HEK293 (cell line): ENCODE results near the gene HEBP2.

Experiments
- GLI2 ChIP-seq: fragments of 450-650 bp; formaldehyde crosslinking; IDR thresholded peaks from 2 replicates; pipeline ENCODE4; 2017; ENCODE audit warnings: missing biosample characterization, missing genetic modification characterization, low read depth, borderline replicate concordance
- GLIS1 ChIP-seq: fragments of 450-650 bp; formaldehyde crosslinking; IDR thresholded peaks from 2 replicates; pipeline ENCODE4 v1.5.1; 2016; ENCODE audit warnings: missing biosample characterization, missing genetic modification characterization
- ZEB2 ChIP-seq: fragments of 450-650 bp; formaldehyde crosslinking; IDR thresholded peaks from 2 replicates; pipeline ENCODE4 v1.5.1; 2016; ENCODE audit warnings: missing biosample characterization, missing genetic modification characterization
- ZNF138 ChIP-seq: fragments of 450-650 bp; formaldehyde crosslinking; IDR thresholded peaks from 2 replicates; pipeline ENCODE4 v1.5.1; 2016; ENCODE audit warnings: missing biosample characterization, missing genetic modification characterization, borderline replicate concordance
- ZNF169 ChIP-seq: fragments of 450-650 bp; formaldehyde crosslinking; IDR thresholded peaks from 2 replicates; pipeline ENCODE4 v1.5.1; 2016; ENCODE audit warnings: missing biosample characterization, missing genetic modification characterization
- ZNF19 ChIP-seq: fragments of 450-650 bp; formaldehyde crosslinking; IDR thresholded peaks from 2 replicates; pipeline ENCODE4; 2016; ENCODE audit warnings: missing biosample characterization, missing genetic modification characterization, low read depth
- ZNF2 ChIP-seq: fragments of 450-650 bp; formaldehyde crosslinking; IDR thresholded peaks from 2 replicates; pipeline ENCODE4 v1.5.1; 2016; ENCODE audit warnings: missing biosample characterization, missing genetic modification characterization
- ZNF223 ChIP-seq: fragments of 450-650 bp; formaldehyde crosslinking; IDR thresholded peaks from 2 replicates; pipeline ENCODE4 v1.5.1; 2016; ENCODE audit warnings: missing biosample characterization, missing genetic modification characterization
- ZNF26 ChIP-seq: fragments of 450-650 bp; formaldehyde crosslinking; IDR thresholded peaks from 2 replicates; pipeline ENCODE4 v1.5.1; 2016; ENCODE audit warnings: missing biosample characterization, missing genetic modification characterization
- ZNF292 ChIP-seq: fragments of 450-650 bp; formaldehyde crosslinking; IDR thresholded peaks from 2 replicates; pipeline ENCODE4 v1.5.1; 2016; ENCODE audit warnings: low read depth, missing biosample characterization, missing genetic modification characterization, borderline replicate concordance
- ZNF354C ChIP-seq: fragments of 450-650 bp; formaldehyde crosslinking; IDR thresholded peaks from 2 replicates; pipeline ENCODE4 v1.5.1; 2016; ENCODE audit warnings: missing biosample characterization, missing genetic modification characterization, low read depth, borderline replicate concordance
- ZNF426 ChIP-seq: fragments of 450-650 bp; formaldehyde crosslinking; IDR thresholded peaks from 2 replicates; pipeline ENCODE4 v1.5.1; 2017; ENCODE audit warnings: missing biosample characterization, missing genetic modification characterization, mild to moderate bottlenecking, inconsistent platforms, moderate library complexity
- ZNF510 ChIP-seq: fragments of 450-650 bp; formaldehyde crosslinking; IDR thresholded peaks from 2 replicates; pipeline ENCODE4 v1.5.1; 2018; ENCODE audit warnings: mild to moderate bottlenecking, missing genetic modification characterization, missing biosample characterization; ENCODE audit not compliant: insufficient replicate concordance
- ZNF514 ChIP-seq: fragments of 450-650 bp; formaldehyde crosslinking; IDR thresholded peaks from 2 replicates; pipeline ENCODE4 v1.5.1; 2016; ENCODE audit warnings: missing biosample characterization, missing genetic modification characterization
- ZNF518A ChIP-seq: fragments of 450-650 bp; formaldehyde crosslinking; conservative IDR thresholded peaks from 2 replicates; pipeline ENCODE4 v1.5.1; 2016; ENCODE audit warnings: low read depth, missing biosample characterization, missing genetic modification characterization
- ZNF529 ChIP-seq: fragments of 450-650 bp; formaldehyde crosslinking; IDR thresholded peaks from 2 replicates; pipeline ENCODE4 v1.5.1; 2017; ENCODE audit warnings: missing genetic modification characterization, missing biosample characterization; ENCODE audit not compliant: insufficient replicate concordance
- ZNF530 ChIP-seq: fragments of 450-650 bp; formaldehyde crosslinking; IDR thresholded peaks from 2 replicates; pipeline ENCODE4 v1.5.1; 2016; ENCODE audit warnings: low read depth, missing biosample characterization, missing genetic modification characterization
- ZNF555 ChIP-seq: fragments of 450-650 bp; formaldehyde crosslinking; conservative IDR thresholded peaks from 2 replicates; pipeline ENCODE4 v1.5.1; 2017; ENCODE audit warnings: missing biosample characterization, mild to moderate bottlenecking, missing genetic modification characterization, inconsistent platforms
- ZNF624 ChIP-seq: fragments of 450-650 bp; formaldehyde crosslinking; IDR thresholded peaks from 2 replicates; pipeline ENCODE4 v1.5.1; 2017; ENCODE audit warnings: missing biosample characterization, missing genetic modification characterization
- ZNF629 ChIP-seq: fragments of 450-650 bp; formaldehyde crosslinking; IDR thresholded peaks from 2 replicates; pipeline ENCODE4 v1.5.1; 2017; ENCODE audit warnings: missing biosample characterization, missing genetic modification characterization
- ZNF658 ChIP-seq: fragments of 450-650 bp; formaldehyde crosslinking; IDR thresholded peaks from 2 replicates; pipeline ENCODE4; 2016; ENCODE audit warnings: missing biosample characterization, missing genetic modification characterization
- ZNF785 ChIP-seq: fragments of 450-650 bp; formaldehyde crosslinking; IDR thresholded peaks from 2 replicates; pipeline ENCODE4 v1.5.1; 2016; ENCODE audit warnings: missing biosample characterization, missing genetic modification characterization
- ZNF791 ChIP-seq: fragments of 450-650 bp; formaldehyde crosslinking; IDR thresholded peaks from 2 replicates; pipeline ENCODE4 v1.5.1; 2016; ENCODE audit warnings: missing biosample characterization, missing genetic modification characterization
- ZSCAN23 ChIP-seq: fragments of 450-650 bp; formaldehyde crosslinking; IDR thresholded peaks from 2 replicates; pipeline ENCODE4 v1.5.1; 2016; ENCODE audit warnings: missing biosample characterization, missing genetic modification characterization
- ZXDB ChIP-seq: fragments of 450-650 bp; formaldehyde crosslinking; IDR thresholded peaks from 2 replicates; pipeline ENCODE4 v1.5.1; 2016; ENCODE audit warnings: missing biosample characterization, missing genetic modification characterization
- TF ChIP-seq, protein P1 (sequence below): fragments of 450-650 bp; formaldehyde crosslinking; IDR thresholded peaks from 2 replicates; pipeline ENCODE4 v1.5.1; 2016; ENCODE audit warnings: missing biosample characterization, missing genetic modification characterization
- TF ChIP-seq, protein P2 (sequence below): fragments of 450-650 bp; IDR thresholded peaks from 2 replicates; pipeline ENCODE4 v1.5.1; 2018; ENCODE audit warnings: missing biosample characterization, mild to moderate bottlenecking, missing genetic modification characterization
- TF ChIP-seq, protein P3 (sequence below): fragments of 450-650 bp; IDR thresholded peaks from 2 replicates; pipeline ENCODE4 v1.5.1; 2018; ENCODE audit warnings: missing biosample characterization, missing genetic modification characterization

Gene HEBP2

DNA sequence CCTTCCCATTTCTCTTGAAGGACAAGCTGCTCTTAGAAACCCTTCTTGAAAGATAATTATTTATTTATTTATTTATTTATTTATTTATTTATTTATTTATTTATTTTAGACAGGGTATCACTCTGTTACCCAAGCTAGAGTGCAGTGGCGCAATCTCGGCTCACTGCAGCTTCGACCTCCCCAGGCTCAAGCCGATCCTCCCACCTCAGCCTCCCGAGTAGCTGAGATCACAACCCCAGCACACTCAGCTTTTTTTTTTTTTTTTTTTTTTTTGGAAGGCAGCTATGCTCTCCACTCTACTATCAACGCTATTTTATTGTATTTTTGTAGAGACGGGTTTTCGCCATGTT lies 1.2 kb upstream of the HEBP2 start (continued):
- TF ChIP-seq ZNF26 (no peak; the same call in 1 of the 2 replicates), ZNF354C (tag by site-specific recombination) (peak; percentile 88; the same call in 1 of the 2 replicates), ZNF791 (tag by site-specific recombination) (0 out of 2 replicates have a peak, but pooled peaks have one; percentile 51), ZNF624 (tag by site-specific recombination) (no peak), ZNF138 (tag by site-specific recombination) (peak; percentile 89; the same call in 1 of the 2 replicates), ZSCAN23 (tag by site-specific recombination) (no peak), ZNF629 (tag by site-specific recombination) (peak; percentile 61), ZNF514 (tag by site-specific recombination) (0 out of 2 replicates have a peak, but pooled peaks have one; percentile 30), ZXDB (tag by site-specific recombination) (peak; percentile 87), ZNF169 (tag by site-specific recombination) (no peak), ZNF785 (tag by site-specific recombination) (no peak), ZNF518A (tag by site-specific recombination) (peak; percentile 95), ZNF426 (tag by site-specific recombination) (peak; percentile 97), GLIS1 (tag by site-specific recombination) (no peak), ZEB2 (no peak), ZNF19 (tag by site-specific recombination) (peak; percentile 86; the same call in 1 of the 2 replicates), ZNF2 (no peak), ZNF292 (tag by site-specific recombination) (0 out of 2 replicates have a peak, but pooled peaks have one; percentile 33), ZNF529 (peak; percentile 70), ZNF555 (tag by site-specific recombination) (peak; percentile 95), ZNF223 (tag by site-specific recombination) (peak; percentile 58; the same call in 1 of the 2 replicates), ZNF658 (no peak), ZNF510 (tag by site-specific recombination) (peak; percentile 83), GLI2 (tag by site-specific recombination) (peak; percentile 79; the same call in 1 of the 2 replicates), ZNF530 (0 out of 2 replicates have a peak, but pooled peaks have one; percentile 44)
- TF ChIP-seq, protein P1, sequence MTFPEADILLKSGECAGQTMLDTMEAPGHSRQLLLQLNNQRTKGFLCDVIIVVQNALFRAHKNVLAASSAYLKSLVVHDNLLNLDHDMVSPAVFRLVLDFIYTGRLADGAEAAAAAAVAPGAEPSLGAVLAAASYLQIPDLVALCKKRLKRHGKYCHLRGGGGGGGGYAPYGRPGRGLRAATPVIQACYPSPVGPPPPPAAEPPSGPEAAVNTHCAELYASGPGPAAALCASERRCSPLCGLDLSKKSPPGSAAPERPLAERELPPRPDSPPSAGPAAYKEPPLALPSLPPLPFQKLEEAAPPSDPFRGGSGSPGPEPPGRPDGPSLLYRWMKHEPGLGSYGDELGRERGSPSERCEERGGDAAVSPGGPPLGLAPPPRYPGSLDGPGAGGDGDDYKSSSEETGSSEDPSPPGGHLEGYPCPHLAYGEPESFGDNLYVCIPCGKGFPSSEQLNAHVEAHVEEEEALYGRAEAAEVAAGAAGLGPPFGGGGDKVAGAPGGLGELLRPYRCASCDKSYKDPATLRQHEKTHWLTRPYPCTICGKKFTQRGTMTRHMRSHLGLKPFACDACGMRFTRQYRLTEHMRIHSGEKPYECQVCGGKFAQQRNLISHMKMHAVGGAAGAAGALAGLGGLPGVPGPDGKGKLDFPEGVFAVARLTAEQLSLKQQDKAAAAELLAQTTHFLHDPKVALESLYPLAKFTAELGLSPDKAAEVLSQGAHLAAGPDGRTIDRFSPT (tag by site-specific recombination): no peak
- TF ChIP-seq, protein P2, sequence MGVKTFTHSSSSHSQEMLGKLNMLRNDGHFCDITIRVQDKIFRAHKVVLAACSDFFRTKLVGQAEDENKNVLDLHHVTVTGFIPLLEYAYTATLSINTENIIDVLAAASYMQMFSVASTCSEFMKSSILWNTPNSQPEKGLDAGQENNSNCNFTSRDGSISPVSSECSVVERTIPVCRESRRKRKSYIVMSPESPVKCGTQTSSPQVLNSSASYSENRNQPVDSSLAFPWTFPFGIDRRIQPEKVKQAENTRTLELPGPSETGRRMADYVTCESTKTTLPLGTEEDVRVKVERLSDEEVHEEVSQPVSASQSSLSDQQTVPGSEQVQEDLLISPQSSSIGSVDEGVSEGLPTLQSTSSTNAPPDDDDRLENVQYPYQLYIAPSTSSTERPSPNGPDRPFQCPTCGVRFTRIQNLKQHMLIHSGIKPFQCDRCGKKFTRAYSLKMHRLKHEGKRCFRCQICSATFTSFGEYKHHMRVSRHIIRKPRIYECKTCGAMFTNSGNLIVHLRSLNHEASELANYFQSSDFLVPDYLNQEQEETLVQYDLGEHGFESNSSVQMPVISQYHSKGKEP (tag by site-specific recombination): no peak
- TF ChIP-seq, protein P3, sequence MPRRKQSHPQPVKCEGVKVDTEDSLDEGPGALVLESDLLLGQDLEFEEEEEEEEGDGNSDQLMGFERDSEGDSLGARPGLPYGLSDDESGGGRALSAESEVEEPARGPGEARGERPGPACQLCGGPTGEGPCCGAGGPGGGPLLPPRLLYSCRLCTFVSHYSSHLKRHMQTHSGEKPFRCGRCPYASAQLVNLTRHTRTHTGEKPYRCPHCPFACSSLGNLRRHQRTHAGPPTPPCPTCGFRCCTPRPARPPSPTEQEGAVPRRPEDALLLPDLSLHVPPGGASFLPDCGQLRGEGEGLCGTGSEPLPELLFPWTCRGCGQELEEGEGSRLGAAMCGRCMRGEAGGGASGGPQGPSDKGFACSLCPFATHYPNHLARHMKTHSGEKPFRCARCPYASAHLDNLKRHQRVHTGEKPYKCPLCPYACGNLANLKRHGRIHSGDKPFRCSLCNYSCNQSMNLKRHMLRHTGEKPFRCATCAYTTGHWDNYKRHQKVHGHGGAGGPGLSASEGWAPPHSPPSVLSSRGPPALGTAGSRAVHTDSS: no peak
